ENCODE results near the gene SUSD6.
"Not testable (repeated sequence)": the region's sequence is repeated elsewhere in the genome, so short reads cannot be mapped to it uniquely, and the experiment has no call there.

SUSD6 gene

DNA sequence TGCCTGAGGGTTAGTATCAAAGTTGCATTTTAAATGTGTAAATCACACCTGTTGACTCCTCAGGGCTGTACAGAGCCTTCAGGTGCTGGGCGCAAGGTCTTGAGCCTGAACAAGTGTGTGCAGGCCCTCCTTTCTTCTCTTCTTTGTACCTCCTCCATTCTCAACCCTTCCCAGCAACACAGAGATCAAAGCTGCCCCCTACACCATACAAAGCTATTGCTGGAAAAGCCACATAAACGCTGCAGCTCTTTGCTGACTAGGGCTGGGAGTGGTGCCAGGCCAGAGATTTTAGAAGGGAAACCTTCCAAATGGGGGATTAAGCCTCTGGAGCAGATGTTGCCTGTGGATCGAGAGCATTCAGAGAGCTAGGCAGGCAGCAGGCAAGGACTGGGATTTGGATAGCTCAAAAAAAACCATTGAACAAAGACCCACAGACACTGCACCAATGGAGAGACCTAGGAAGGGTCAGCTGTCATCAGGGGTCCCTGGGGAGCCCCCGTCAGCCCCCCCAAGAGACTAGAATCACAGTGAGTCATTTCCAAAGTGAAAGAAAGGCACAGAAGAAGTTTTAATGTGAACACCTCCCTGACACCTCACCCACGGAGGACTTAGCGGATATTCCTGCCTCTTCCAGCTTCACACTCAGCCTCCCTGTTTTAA is 18.2 kb upstream of the SUSD6 start:
- no peak for DNase-seq (ENCODE audit: low read depth in 2 of 2)

DNA sequence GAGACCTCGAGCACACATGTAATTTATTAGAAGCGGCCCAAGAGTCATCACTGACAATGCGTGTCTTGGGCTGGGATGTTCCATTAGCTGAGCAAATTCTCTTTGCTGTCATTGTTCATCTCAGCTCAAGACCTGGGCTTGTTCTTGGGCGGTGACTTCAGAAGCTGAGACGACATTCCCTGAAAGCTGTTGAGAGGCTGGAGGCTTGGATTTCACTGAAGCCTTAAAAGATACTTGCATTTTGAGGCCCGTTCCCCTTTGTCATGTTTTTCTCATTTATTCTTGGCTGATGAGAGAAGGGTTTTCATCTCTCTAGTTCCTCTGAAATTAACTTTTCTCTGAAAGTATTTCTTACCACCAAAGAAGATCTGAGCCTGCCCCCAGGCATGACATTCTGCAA is 16.6 kb upstream of the SUSD6 start:
- no peak for DNase-seq (ENCODE audit: low read depth in 2 of 2)

DNA sequence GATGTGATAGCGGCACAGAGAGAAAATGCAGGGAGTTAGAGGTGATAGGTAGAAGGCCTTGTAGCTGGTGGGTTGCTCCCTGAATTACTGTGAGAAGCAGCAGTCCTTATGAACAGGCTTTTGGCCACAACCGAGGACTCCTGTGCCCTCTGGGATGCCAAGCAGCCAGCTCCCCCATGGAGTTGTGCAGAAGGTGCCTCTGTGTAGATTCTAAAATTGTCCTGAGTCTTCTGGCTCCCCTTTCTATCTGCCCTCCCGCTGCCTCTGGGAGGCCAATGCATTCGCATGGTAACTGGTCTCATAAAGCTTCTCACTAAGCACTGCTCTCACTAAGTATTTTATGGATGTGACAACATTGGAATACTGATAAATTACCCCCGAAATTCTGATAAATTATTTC is 16.1 kb upstream of the SUSD6 start:
- no peak for DNase-seq (ENCODE audit: low read depth in 2 of 2)

DNA sequence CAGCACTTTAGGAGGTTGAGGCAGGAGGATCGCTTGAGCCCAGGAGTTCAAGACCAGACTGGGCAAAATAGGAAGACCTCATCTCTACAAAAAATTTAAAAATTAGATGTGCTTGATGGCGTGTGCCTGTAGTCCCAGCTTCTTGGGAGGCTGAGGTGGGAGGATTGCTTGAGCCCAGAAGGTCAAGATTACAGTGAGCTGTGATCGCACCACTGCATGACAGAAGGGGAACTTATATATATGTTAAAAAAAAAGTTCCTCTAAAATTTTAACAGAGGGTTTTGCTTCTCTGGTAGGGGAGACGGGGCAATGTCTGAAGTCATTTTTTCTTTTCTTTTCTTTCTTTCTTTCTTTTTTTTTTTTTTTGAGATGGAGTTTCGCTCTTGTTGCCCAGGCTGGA is 12.0 kb upstream of the SUSD6 start:
- DNase-seq (ENCODE audit: low read depth in 2 of 2): not testable (repeated sequence)

DNA sequence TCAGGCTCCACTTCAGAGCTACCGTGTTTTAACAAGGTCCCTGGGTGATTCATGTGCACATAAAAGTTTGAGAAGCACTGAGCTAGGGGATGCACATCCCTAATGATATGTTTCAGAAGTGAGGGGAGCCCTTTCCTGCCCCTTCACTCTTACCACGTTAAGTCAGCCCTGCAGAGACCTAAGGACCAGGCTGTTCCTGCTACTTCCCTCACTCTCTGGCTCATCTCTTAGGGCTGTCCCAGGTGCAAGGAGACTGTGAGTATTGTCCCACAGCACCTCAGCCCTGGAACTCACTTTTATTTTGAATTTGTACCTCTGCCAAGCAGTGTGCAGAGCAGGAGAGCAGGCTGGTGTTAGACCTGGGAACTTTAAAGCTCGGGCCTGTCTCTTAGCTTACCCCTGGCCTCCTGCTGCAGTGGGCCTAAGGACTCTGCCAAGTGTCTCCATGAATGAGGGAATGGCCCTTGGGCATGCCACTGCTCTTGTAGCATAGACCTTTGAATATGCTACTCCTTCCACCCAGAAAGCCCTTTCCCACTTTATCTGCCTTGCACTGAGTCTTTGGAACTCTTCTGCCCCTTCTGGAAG is 11.0 kb upstream of the SUSD6 start:
- no peak for DNase-seq (ENCODE audit: low read depth in 2 of 2)

DNA sequence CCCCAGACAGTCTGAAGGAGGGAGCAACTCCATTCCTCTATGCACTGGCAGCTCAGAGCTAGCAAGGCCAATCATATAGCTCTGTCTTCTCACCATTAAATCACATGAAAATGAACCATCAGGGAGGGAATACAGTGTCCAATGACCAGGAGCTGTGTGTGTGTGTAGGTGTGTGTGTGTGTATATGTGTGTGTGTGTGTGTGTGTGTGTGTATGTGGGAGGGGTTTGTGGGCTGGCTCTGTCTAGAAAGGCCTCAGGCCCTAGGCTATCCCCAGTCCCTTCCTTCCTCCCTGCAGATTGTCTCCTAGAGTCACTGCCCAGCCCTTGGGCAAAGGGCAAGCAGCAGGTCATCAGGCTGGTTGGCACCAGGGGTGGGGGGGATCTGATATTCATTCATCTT is 5.7 kb upstream of the SUSD6 start:
- no peak for DNase-seq (ENCODE audit: low read depth in 2 of 2)

DNA sequence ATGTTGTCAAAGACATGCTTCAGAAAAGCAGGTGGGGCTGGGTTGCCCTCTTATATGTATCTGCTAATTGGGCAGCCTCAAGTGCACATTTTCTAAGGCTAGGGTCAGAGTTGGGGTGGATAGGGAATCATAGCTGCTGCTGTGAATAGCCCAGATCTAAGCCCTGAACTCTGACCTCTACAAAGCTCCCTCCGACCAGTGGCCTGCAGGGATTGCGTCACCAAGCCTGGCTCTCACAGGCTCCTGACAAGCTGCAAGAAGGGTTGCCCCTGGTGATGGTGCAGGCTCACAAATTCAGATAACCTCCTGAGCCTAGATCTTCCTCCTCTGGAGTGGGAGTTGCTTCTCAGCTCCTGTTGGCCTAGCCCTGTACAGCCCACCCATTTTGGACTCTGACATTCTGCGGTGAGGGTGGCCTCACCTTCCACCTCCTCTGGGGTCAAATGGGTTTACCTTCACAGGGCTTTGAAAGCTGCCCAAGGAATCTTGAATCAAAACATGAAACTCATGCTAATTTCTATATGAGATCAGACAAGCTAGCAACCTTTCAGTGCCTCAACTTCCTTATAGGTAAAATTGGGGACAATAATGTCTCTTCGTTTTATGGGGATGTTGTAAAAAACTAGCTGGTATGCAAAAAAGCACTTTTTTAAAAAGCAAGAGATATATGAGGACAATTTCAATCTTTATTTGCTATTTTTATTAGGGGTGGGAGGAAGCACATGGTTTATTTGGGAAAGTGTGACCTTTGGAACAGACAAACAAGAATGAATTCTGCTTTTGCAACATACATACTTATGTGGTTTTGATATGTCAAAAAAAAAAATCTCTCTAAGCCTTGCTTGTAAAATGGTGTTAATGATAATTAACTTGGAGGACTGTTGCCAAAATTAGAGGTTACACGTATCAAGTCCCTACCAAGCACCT is 4.9 kb upstream of the SUSD6 start:
- DNase-seq (ENCODE audit: low read depth in 2 of 2): no peak

DNA sequence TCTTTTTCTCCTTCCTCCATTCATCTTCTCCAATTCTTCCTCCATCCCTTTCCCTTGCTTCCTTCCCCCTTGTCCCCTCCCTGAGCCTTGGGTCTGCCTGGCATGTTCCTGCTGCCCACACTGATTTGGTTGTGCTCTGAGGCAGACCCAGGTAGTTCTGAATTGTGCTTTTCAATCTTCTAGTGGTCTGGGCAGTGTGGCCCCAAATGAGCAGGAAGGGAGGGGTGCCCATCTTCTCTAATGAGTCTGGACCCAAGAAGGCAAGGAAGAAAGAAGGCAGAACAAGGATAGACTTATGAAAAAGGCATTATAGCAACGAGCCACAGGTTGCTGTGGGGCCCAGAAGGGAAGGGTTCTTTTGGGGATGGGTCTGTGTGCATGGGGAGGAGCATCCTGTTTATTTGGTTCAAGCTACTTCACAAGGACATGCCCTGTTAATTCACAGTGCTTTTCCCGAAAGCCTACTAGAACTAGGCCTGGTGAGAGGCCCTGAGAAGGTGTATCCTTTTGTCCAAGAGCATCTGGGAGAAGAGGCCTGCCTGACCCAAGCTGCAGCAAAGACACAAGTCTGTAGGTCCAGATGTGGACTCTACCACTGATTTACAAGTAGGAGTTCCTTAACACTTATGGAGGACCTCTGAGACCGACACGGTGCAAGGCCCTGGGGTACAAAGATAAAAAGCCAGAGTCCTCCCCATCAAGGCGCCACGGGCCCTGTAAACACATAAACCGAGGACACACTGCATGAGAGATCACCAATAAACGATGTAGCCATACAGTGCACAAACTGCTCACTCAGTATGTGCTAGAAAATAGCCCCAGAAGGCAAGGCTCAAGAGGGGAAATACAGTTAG is 1.1 kb upstream of the SUSD6 start:
- no peak for DNase-seq (ENCODE audit: low read depth in 2 of 2)

DNA sequence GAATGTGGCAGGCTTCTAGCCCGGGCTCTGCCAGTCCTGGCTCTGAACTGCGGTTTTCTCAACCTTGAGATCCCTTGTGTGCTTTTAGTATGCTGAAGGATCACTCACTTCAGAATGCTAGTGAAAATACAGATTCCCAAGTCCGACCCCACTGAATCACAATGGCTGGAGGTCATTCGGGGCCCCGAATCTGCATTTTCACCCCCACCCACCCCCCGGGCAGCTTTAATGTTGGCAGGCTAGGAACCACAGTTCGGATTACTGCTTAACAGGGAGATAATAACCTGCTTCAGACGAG is 573 bp upstream of the SUSD6 start:
- no peak for DNase-seq (ENCODE audit: low read depth in 2 of 2)

DNA sequence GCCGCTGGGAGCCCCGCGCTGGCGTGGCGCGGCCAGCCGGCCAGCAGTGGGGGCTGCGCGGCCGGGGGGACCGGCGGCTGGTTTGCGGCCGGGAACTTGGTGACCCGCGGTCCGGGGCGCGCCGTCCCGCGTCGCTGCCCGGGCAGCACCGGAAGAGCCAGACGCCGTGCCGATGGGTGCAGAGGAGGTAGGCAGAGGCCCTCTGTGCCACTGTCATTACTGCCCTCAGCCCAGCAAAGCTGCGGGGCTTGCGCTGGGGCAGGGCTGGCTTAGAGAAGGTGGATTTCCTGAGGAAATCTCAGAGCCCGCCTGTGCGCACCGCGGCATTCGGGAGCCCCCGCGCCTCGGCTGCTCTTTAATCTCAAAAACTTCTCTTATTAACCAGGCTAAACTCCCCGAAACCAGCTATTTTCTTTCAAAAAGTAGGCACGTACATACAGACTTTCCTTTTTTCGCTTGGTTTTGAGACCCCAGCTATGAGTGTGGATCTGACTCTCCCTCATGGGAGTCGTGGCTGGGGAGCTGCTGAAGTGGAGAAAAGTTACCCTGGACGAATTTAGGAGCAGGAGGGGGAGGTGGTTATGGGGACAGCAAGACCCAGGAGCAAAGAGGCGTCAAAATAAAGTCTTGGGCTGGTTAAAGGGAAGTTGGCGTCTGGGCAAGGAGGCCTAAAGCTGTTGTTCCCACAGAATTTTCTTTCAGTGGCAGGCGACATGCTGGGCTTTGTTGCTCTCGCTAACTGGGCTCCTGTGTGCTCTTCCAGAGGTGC is 802 bp downstream of the SUSD6 start:
- DNase-seq (ENCODE audit: low read depth in 2 of 2): no peak

DNA sequence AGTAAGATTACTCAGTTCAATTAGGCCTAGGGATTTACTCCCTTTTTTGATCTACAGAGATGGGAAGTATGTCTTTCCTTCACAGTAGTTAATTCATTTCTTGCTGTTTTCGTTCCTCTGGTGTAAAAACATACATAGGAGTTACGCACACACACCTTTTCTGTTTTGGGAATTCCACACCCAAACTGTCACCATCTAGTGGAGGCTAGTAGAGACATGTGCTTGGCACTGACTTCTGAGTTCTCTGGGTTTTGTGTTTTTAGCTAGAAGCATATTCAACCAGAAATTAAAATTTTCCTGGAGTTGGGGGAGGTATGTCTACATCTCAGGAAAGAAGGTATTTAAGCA is 1.4 kb downstream of the SUSD6 start:
- DNase-seq (ENCODE audit: low read depth in 2 of 2): no peak

DNA sequence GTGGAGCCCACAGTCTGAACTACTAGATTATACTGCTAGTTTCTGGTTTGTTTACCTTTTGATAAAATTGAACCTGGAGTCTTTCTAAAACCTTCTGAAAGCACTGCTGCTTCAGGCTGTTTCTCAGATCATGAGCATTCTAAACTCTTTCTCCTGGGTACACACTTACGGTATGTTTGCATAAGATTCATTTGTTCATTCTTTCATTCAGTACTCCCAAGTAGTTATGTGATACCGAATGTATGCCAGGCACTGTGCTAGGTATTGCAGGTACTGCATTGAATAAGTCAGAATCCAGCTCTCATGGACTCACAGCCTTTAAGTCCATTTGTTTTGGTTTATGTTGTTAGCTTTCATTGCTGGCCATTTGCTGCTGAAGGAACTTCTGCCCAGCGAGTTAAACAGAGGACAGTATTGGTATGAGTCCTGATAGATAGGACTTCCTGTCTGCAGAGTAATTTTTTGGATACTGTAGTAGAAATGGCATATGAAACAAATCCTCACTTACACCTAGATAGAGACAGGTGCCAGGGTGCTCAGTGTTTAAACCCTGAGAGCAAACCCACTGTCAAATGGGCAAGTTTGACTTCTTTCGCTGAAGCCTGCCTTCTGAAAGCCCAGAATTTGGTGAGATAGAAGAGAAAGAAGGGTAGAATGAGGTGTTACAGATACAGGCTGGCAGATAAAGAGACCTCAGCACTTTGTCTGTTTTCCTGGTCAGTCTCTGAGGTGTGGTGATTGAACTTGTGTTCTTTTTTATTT is 2.1 kb downstream of the SUSD6 start:
- no peak for DNase-seq (ENCODE audit: low read depth in 2 of 2)

DNA sequence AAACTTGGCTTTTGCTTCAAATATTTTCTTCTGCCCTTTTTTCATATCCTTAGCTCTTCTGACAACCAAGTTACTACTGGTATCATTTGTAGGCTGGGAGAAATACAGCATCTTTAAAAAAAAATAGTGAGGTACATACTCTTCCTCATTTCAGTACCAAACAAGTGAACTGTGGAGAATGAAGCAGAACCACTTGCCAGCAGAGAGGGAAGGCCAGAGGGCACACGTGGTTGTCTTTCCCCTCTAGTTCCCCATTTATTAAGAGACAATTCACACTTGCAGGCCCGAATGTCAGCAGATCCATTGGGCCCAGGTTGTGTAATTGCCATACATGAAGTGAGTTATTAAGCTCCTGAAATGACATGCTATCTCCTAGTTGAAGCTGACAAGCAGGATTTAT is 3.2 kb downstream of the SUSD6 start:
- DNase-seq (ENCODE audit: low read depth in 2 of 2): no peak

DNA sequence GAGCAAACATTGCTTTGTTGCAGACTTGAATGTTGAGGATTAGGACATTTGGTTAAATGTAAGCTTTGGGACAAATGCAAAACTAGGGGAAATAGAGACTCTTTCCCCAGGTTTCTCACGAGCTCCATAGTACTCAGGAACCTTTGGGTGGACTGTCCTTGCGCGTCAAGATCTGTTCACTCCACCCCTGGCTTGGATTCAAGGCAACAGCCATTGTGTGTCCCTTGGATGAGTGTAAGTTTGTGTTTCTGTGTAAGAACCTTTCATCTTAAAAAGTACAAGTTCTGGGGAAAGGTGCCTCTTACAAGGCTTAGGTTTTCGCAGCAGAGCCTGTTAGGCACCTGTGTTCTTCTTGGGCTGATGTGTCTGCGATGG is 3.7 kb downstream of the SUSD6 start:
- DNase-seq (ENCODE audit: low read depth in 2 of 2): no peak

DNA sequence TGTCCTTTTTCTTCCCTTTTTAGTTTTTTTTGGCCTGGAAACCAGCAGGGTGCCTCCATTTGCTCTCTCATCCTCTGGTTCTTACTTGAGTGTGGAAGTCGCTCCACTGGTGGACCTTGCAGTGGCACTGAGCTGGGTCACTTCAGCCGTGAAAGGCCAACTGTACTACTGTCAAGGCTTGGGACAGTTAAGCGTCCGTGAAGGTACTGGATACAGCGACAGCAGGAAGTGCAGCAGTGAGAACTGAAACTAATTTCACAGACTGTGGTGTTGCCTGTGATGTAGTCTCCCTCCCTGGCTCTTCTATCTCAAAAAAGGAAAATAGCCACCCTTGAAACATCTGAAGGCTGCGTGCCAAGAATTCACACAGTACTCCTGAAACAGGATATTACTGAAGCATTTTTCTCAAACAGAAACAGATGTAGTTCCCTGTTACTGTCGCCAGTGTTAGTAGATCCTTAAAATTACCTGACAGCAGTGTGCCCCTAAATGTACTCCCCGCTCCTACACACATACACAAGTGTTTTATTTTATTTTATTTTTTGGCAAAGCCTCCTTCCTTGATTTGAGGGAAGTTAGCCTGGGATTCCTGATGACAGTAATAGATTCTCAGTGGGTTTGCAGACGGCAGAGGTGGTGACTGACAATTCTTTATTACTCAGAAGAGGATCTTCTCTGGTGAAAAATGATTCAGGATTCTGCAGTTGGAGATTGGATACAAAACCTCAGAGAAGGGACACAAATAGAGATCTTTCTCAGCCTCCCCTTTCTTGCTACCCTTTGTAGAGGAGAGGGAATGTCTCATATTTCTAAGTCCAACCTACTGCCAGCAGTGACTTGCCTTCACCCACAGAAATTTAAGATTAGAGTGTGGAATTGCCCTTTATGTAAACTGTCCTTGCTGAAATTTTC is 4.4 kb downstream of the SUSD6 start:
- DNase-seq (ENCODE audit: low read depth in 2 of 2): no peak

DNA sequence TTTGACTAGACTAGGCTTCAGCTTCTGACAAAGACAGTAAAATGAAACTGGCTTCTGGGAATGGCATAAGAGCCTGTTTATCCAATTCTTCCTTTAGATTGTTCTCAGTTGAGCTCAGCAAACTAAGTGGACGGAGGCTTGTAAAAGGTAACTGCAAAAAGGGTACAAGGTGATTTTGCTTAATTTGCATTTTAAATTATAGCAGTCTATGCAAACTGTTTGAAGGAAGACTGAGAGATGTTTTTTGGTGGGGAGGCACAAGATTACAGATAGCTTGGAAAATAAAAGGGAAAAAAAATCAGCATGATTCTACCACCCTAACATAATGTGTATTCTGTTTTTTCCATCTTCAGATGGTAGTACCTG is 5.0 kb downstream of the SUSD6 start:
- DNase-seq (ENCODE audit: low read depth in 2 of 2): no peak

DNA sequence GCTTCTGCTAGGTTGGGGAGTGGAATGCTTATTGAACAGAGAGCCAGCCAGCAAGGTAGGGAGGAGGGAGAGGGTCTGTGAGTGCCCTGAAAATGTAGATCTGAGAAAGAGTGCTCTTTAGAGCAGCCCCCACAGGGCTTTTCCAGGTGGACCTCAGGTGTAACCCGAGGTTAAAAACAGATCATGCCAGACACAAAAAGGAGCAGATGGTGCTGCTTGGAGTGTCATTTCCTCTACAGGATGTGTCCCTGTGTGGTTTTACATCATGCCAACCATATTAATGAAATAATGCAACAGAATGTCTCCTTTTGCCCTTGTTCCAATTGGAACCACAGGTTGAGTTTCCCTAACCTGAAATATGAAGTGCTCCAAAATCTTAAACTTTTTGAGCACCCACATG is 6.4 kb downstream of the SUSD6 start:
- no peak for DNase-seq (ENCODE audit: low read depth in 2 of 2)

DNA sequence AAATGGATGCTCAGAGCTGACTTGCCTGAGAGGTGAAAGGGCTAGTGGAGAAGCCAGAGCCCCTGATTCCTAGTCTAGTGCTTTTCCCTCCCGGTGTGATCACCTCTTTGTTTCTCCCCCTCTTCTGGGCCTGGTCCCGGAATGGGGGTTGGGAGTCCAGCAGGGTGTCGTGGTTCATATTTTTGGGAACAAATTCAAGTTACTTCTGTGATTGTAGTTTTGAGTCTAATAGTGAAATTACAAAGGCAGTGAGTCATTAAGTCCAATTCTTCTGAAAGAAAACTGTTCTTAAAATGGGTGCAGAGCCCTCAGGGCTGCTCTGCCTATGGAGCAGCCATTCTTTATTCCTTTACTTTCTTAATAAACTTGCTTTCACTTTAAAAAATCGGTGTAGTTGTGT is 7.6 kb downstream of the SUSD6 start:
- DNase-seq (ENCODE audit: low read depth in 2 of 2): no peak

DNA sequence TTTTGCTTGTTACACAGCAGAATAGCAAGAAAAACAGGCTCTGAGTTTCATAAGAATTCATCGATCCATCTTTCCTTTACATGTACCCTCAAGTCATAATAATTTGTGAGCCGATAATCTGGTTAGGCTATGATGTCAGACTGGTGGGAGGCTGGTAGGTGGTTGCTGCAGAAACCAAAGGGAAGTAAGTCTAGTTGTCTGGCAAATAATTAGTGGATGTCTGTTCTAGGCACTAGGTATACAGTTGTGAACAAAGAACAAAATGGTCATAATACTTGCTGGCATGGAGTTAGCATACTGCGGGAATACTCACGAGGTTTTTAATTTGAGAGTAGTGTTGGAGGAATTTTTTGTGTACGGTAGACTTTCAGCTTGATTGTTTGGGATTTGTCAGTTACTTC is 8.8 kb downstream of the SUSD6 start:
- no peak for DNase-seq (ENCODE audit: low read depth in 2 of 2)

DNA sequence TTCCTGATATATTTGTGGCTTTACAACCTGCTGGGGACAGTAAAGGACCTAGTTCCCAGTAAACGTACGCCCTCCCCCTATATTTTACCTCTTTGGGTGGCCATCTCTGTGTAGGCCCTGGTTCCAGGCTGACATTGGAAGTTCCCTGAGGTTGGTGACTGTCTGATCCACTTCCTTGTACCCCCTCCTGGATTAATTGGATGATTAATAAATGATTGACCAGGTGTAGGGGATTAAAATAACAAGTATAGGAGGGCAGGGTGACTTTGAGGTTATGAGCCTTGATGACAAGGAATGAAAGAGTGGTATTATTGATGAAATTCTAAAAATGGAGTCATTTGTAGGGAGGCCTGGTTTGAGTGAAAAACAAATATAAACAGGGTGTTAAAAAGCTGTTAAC is 9.6 kb downstream of the SUSD6 start:
- no peak for DNase-seq (ENCODE audit: low read depth in 2 of 2)
